WTC11 (cell line): ENCODE data around the gene TUSC2.

Experiments
- CTCF ChIP-seq: fragments of 200-600 bp; IDR thresholded peaks from 2 replicates; pipeline ENCODE4 v1.8.0; 2022; ENCODE audit warnings: antibody characterized with exemption
- TF ChIP-seq, protein P1 (sequence below): sonication (generic); formaldehyde crosslinking; IDR thresholded peaks from 2 replicates; pipeline ENCODE4 v1.8.0; 2023; ENCODE audit warnings: missing genetic modification reagents

DNA sequence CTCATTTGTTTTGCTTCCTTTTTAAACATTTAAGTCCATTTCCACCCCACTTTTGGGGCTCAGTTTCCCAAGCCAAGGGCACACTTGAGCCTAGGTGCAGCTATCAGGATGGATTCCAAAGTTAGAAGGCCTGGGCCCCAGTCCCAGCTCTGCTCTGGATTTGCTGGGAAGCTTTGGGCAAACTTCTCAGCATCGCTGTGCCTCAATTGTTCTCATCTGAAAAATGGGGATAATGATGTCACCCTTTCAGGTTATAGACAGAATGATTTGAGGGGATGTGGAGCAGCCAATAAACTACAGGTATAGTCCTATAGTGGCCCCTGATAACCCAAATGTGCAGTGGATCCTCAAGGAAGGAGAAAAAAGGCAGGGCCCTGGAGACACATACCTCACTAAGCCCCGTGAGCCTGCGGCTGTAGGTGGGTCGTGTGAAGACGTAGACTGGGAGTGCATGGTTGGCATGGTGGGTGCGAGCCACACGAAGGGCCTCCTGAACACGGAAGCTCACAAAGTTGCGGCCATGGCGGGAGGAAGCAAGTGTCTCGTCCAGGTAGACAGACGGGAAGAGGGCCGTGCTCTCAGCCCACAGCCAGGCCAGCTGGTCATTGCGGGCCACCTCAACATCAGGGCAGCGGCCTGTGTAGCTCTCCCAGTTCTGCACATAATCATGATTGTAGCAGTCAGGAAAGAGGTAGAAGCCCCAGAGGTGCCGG, 8.7 kb downstream of the TUSC2 start:
- no peak for TF ChIP-seq CTCF
- TF ChIP-seq, protein P1, sequence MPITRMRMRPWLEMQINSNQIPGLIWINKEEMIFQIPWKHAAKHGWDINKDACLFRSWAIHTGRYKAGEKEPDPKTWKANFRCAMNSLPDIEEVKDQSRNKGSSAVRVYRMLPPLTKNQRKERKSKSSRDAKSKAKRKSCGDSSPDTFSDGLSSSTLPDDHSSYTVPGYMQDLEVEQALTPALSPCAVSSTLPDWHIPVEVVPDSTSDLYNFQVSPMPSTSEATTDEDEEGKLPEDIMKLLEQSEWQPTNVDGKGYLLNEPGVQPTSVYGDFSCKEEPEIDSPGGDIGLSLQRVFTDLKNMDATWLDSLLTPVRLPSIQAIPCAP (CRISPR knock-in tag) = no peak
